Activated T-cell treated with anti-CD3 and anti-CD28 coated beads, Interleukin-2, amount 50 U/mL, for 72 hours (primary cell): ENCODE data around the gene DNAJC5. TPM values are rescaled to one million over a fixed set of nuclear protein-coding genes. Genes with fewer than 3 reads are reported as not detected.
"Not testable (repeated sequence)": the region's sequence is repeated elsewhere in the genome, so short reads cannot be mapped to it uniquely, and the experiment has no call there.

Experiments used
- ATAC-seq, 2 donors: fragments of 150-1000 bp; cut with Tn5 transposase; replicated peaks in 1 of 2; 2 replicates each; pipeline ENCODE4 v1.10.0; 2021; ENCODE audit warnings: moderate library complexity in 2 of 2, mild to moderate bottlenecking in 1 of 2
- DNase-seq, 2 donors: peaks; one replicate each; pipeline ENCODE4 v3.0.0; 2021 to 2022; ENCODE audit warnings: mixed read lengths in 1 of 2
- H3K27ac Mint-ChIP-seq: one replicate; pipeline ENCODE4 v1.8.0; 2022; ENCODE audit warnings: mild to moderate bottlenecking, moderate library complexity, mixed read lengths
- H3K27me3 Mint-ChIP-seq: one replicate; pipeline ENCODE4 v1.8.0; 2022; ENCODE audit warnings: low read depth, mixed read lengths
- H3K36me3 Mint-ChIP-seq, 2 donors: one replicate each; pipeline ENCODE4 v1.8.0; 2022; ENCODE audit warnings: mixed read lengths in 2 of 2, mild to moderate bottlenecking in 1 of 2; ENCODE audit not compliant: insufficient read depth in 2 of 2
- H3K4me1 Mint-ChIP-seq: one replicate; pipeline ENCODE4 v1.8.0; 2022; ENCODE audit warnings: low read depth, mixed read lengths
- H3K4me3 Mint-ChIP-seq, 2 donors: one replicate each; pipeline ENCODE4 v1.8.0; 2022; ENCODE audit warnings: mild to moderate bottlenecking in 2 of 2, mixed read lengths in 2 of 2, moderate library complexity in 2 of 2
- H3K9me3 Mint-ChIP-seq, 2 donors: one replicate each; pipeline ENCODE4 v1.8.0; 2022; ENCODE audit warnings: mixed read lengths in 2 of 2
- total RNA-seq, 2 donors: library from RNA; stranded (reverse); gene quantifications; one replicate each; pipeline ENCODE4 v1.2.3, GENCODE V29; 2022

DNAJC5 gene
- total RNA-seq, 2 donors from 2014 or later: 37.6 to 40.5 TPM

DNA sequence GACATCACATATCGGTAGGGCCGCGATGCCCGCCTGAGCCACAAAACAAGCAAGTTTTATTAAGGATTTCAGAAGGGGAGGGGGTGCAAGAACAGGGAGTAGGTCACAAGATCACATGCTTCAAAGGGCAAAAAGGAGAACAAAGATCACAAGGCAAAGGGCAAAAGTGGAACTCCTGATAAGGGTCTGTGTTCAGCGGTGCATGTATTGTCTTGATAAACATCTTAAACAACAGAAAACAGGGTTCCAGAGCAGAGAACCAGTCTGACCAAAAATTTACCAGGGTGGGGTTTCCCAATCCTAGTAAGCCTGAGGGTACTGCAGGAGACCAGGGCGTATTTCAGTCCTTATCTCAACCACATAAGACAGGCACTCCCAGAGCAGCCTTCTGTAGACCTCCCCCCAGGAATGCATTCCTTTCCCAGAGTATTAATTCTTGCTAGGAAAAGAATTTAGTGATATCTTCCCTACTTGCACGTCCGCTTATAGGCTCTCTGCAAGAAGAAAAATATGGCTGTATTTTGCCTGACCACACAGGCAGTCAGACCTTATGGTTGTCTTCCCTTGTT is 21.5 kb downstream of the DNAJC5 start:
- not testable (repeated sequence) for H3K27me3 Mint-ChIP-seq, H3K36me3 Mint-ChIP-seq

GRCh38 chr20:63917811-63918210 is 22.9 kb downstream of the DNAJC5 start:
- no peak for ATAC-seq
- Mint-ChIP-seq H3K9me3 (no peaks in the 10 kb centered on the region), H3K27me3 (no peaks in the 10 kb centered on the region), H3K36me3 (peaks cover 0 to 9% of the 10 kb centered on the region in 2 donors), H3K27ac (no peak overlapping the region), H3K4me3 (no peak overlapping the region), H3K4me1 (peaks cover 12% of the 10 kb centered on the region)
- DNase-seq: no peak

More for the DNA sequence above, 21.5 kb downstream of the DNAJC5 start:
- not testable (repeated sequence) for H3K4me3 Mint-ChIP-seq, H3K27ac Mint-ChIP-seq, ATAC-seq, DNase-seq, H3K9me3 Mint-ChIP-seq
- H3K4me1 Mint-ChIP-seq: peaks cover 13% of the 10 kb centered on the region

- Mint-ChIP-seq H3K4me1 (peaks cover 16% of the 10 kb centered on the region), H3K27me3 (no peaks in the 10 kb centered on the region), H3K4me3 (no peak overlapping the region), H3K27ac (no peak overlapping the region), H3K36me3 (peaks cover 0 to 9% of the 10 kb centered on the region in 2 donors), H3K9me3 (no peaks in the 10 kb centered on the region)
- DNase-seq (no peak), ATAC-seq (no peak)
Measured at GRCh38 chr20:63919130-63919529, 24.2 kb downstream of the DNAJC5 start.

- Mint-ChIP-seq H3K36me3 (peaks cover 0 to 5% of the 10 kb centered on the region in 2 donors), H3K27me3 (no peaks in the 10 kb centered on the region), H3K9me3 (no peaks in the 10 kb centered on the region), H3K27ac (no peak overlapping the region), H3K4me1 (peaks cover 16% of the 10 kb centered on the region), H3K4me3 (no peak overlapping the region)
- ATAC-seq (no peak), DNase-seq (no peak)
Measured at GRCh38 chr20:63920226-63920625, 25.3 kb downstream of the DNAJC5 start.

GRCh38 chr20:63923651-63924050 is 28.7 kb downstream of the DNAJC5 start:
- Mint-ChIP-seq H3K4me3 (no peak overlapping the region), H3K36me3 (peaks cover 0 to 11% of the 10 kb centered on the region in 2 donors)

DNA sequence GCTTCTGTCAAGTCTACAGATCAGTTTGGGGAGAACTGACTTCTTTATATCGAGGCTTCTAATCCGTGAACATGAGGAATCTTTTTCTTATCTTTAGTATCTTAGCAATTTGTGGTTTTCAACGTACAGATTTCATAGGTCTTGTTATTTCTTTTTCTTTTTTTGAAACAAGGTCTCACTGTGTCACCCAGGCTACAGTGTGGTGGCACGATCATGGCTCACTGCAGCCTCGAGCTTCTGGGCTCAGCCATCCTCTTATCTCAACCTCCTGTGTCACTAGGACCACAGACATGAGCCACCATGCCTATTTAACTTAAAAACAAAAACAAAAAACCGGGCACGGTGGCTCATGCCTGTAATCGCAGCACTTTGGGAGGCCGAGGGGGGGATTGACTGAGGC is 29.3 kb downstream of the DNAJC5 start:
- no peak overlapping the region for H3K4me3 Mint-ChIP-seq
- H3K4me1 Mint-ChIP-seq: peaks cover 16% of the 10 kb centered on the region
- ATAC-seq (no peak), DNase-seq (no peak)
- H3K9me3 Mint-ChIP-seq: no peaks in the 10 kb centered on the region
- H3K27ac Mint-ChIP-seq: peak overlapping the region; percentile 55
- H3K36me3 Mint-ChIP-seq: peaks cover 0 to 13% of the 10 kb centered on the region in 2 donors
- no peaks in the 10 kb centered on the region for H3K27me3 Mint-ChIP-seq

More at GRCh38 chr20:63923651-63924050, 28.7 kb downstream of the DNAJC5 start:
- H3K9me3 Mint-ChIP-seq: no peaks in the 10 kb centered on the region
- H3K4me1 Mint-ChIP-seq: peaks cover 16% of the 10 kb centered on the region
- ATAC-seq: no peak
- no peak overlapping the region for H3K27ac Mint-ChIP-seq
- DNase-seq: no peak
- no peaks in the 10 kb centered on the region for H3K27me3 Mint-ChIP-seq

- no peak for ATAC-seq
- Mint-ChIP-seq H3K27ac (no peak overlapping the region), H3K27me3 (no peaks in the 10 kb centered on the region), H3K9me3 (no peaks in the 10 kb centered on the region), H3K36me3 (peaks cover 0 to 10% of the 10 kb centered on the region in 2 donors), H3K4me1 (peaks cover 16% of the 10 kb centered on the region), H3K4me3 (no peak overlapping the region)
- DNase-seq: no peak
Measured at GRCh38 chr20:63926298-63926697, 31.4 kb downstream of the DNAJC5 start.

GRCh38 chr20:63929071-63929470 is 34.1 kb downstream of the DNAJC5 start:
- Mint-ChIP-seq H3K27me3 (no peaks in the 10 kb centered on the region), H3K27ac (no peak overlapping the region), H3K4me3 (no peak overlapping the region), H3K9me3 (no peaks in the 10 kb centered on the region), H3K36me3 (peaks cover 0 to 12% of the 10 kb centered on the region in 2 donors), H3K4me1 (peaks cover 4% of the 10 kb centered on the region)
- ATAC-seq: no peak
- no peak for DNase-seq

GRCh38 chr20:63929473-63929883 is 34.6 kb downstream of the DNAJC5 start:
- H3K27me3 Mint-ChIP-seq, H3K4me1 Mint-ChIP-seq, ATAC-seq, H3K9me3 Mint-ChIP-seq, H3K27ac Mint-ChIP-seq, DNase-seq, H3K4me3 Mint-ChIP-seq: not testable (repeated sequence)
- H3K36me3 Mint-ChIP-seq: peaks cover 0 to 12% of the 10 kb centered on the region in 2 donors

- H3K4me3 Mint-ChIP-seq: no peak overlapping the region
- H3K9me3 Mint-ChIP-seq: no peaks in the 10 kb centered on the region
- no peak overlapping the region for H3K27ac Mint-ChIP-seq
- no peak for ATAC-seq
- no peak for DNase-seq
- H3K27me3 Mint-ChIP-seq: no peaks in the 10 kb centered on the region
- no peaks in the 10 kb centered on the region for H3K4me1 Mint-ChIP-seq
- peaks cover 0 to 15% of the 10 kb centered on the region in 2 donors for H3K36me3 Mint-ChIP-seq
Measured at GRCh38 chr20:63930971-63931553, 36.1 kb downstream of the DNAJC5 start.

DNA sequence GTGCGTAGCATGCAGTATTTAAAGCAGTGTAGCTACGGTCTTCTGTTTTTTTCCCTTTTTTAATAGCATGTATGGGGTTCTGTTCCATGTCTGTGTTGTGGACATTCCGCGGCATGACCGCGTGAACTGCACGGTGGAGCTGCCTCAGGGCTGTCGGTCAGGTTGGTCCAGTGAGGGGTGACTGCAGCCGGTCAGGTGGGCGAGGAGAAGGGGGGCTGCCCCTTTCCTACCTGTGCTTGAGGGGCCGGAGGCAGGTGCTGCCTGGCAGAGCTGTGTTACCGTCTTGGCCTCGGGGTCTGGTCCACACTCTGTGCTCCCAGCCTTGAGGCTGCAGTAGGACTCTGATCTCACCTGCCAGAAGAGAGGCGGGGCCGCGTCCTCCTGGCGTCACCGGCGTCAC is 36.8 kb downstream of the DNAJC5 start:
- H3K9me3 Mint-ChIP-seq: no peaks in the 10 kb centered on the region
- peaks cover 0 to 14% of the 10 kb centered on the region in 2 donors for H3K36me3 Mint-ChIP-seq
- DNase-seq: no peak
- H3K27me3 Mint-ChIP-seq: no peaks in the 10 kb centered on the region
- no peak for ATAC-seq
- no peak overlapping the region for H3K27ac Mint-ChIP-seq
- no peaks in the 10 kb centered on the region for H3K4me1 Mint-ChIP-seq
- no peak overlapping the region for H3K4me3 Mint-ChIP-seq

DNA sequence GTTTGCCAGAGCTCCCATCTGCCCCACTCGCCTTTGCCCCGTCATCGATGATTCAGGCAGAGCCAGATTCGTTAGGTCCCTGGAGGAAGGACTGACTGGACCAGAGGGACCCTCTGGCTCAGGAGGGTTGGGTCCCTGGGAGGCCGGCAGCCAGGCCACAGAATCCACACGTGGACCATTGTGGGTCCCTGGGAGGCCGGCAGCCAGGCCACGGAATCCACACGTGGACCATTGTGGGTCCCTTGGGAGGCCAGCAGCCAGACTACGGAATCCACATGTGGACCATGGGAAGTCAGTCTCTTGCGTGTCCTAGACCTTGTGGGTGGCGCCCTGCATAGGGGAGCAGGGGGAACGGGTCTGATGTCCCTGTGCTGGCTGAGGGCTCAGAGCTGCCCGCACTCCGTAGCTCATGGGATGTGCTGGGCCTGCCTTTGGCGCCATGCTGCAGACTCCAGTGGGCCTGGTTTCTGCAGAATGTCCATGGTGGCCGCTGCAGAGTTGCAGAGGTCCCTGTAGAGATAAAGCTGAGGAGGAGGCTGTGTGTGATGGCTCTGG is 37.8 kb downstream of the DNAJC5 start:
- Mint-ChIP-seq H3K9me3 (no peaks in the 10 kb centered on the region), H3K4me3 (no peak overlapping the region), H3K27me3 (no peaks in the 10 kb centered on the region), H3K36me3 (peaks cover 0 to 13% of the 10 kb centered on the region in 2 donors), H3K4me1 (no peaks in the 10 kb centered on the region), H3K27ac (no peak overlapping the region)
- ATAC-seq (no peak), DNase-seq (no peak)

- Mint-ChIP-seq H3K27ac (no peak overlapping the region), H3K36me3 (peaks cover 0 to 10% of the 10 kb centered on the region in 2 donors), H3K9me3 (no peaks in the 10 kb centered on the region), H3K4me3 (no peak overlapping the region), H3K27me3 (no peaks in the 10 kb centered on the region), H3K4me1 (no peaks in the 10 kb centered on the region)
- ATAC-seq (no peak), DNase-seq (no peak)
Measured at GRCh38 chr20:63933646-63934045, 38.7 kb downstream of the DNAJC5 start.
